ENCODE measurements around the gene TULP4.

TULP4 gene

DNA sequence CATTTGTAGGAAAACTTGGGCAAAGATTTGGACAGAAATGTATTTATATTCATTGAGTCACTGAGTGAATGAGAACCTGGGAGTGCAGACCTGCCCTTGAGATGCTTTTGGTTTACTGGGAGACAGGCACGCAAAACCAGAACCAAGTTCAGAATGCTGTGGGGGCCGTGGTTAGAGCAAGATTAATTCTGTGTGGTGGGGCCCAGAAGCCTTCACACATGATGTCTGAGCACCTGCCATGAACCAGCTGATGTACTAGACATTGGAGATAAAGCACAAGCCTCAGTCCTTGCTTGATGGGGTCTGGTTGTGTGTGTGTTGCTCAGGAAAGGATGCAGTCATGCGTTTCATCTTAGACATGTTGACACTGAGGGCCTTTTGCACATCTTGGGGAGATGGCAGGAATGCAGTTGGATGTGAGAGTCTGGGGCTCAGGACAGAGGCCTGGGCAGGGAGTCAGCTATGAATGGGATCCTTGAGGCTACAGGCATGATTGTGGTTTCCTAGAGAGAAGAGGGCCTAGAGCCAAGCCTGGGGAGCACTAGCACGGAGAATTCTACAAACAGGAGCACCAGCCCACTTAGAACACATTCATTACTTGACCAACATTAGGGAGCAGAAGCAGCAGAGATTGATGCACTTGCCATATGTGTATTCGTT lies 133.3 kb downstream of the TULP4 start:
- no peaks in the 10 kb centered on the region for H3K9me3 Mint-ChIP-seq
- H3K27ac Mint-ChIP-seq, result no peak overlapping the region
- TF ChIP-seq, protein P1, sequence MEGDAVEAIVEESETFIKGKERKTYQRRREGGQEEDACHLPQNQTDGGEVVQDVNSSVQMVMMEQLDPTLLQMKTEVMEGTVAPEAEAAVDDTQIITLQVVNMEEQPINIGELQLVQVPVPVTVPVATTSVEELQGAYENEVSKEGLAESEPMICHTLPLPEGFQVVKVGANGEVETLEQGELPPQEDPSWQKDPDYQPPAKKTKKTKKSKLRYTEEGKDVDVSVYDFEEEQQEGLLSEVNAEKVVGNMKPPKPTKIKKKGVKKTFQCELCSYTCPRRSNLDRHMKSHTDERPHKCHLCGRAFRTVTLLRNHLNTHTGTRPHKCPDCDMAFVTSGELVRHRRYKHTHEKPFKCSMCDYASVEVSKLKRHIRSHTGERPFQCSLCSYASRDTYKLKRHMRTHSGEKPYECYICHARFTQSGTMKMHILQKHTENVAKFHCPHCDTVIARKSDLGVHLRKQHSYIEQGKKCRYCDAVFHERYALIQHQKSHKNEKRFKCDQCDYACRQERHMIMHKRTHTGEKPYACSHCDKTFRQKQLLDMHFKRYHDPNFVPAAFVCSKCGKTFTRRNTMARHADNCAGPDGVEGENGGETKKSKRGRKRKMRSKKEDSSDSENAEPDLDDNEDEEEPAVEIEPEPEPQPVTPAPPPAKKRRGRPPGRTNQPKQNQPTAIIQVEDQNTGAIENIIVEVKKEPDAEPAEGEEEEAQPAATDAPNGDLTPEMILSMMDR (IDR thresholded peaks at IDR 0.05), result no peak
- H3K4me1 Mint-ChIP-seq, result peaks cover 14% of the 10 kb centered on the region
- no peaks in the 10 kb centered on the region for H3K27me3 Mint-ChIP-seq (ENCODE audit: low read depth, poor library complexity)
- no peak overlapping the region for H3K4me3 Mint-ChIP-seq
- H3K36me3 Mint-ChIP-seq (ENCODE audit: low read depth), result peaks cover 65% of the 10 kb centered on the region
- DNase-seq, result no peak

- DNase-seq, result no peak
- Mint-ChIP-seq H3K27ac (no peak overlapping the region), H3K27me3 (ENCODE audit: low read depth, poor library complexity) (no peaks in the 10 kb centered on the region), H3K4me1 (no peaks in the 10 kb centered on the region), H3K36me3 (ENCODE audit: low read depth) (peaks cover 52% of the 10 kb centered on the region), H3K4me3 (no peak overlapping the region), H3K9me3 (no peaks in the 10 kb centered on the region)
- TF ChIP-seq, protein P1 (IDR thresholded peaks at IDR 0.05), result no peak
Observed at GRCh38 chr6:158448856-158449255, 136.6 kb downstream of the TULP4 start.

DNA sequence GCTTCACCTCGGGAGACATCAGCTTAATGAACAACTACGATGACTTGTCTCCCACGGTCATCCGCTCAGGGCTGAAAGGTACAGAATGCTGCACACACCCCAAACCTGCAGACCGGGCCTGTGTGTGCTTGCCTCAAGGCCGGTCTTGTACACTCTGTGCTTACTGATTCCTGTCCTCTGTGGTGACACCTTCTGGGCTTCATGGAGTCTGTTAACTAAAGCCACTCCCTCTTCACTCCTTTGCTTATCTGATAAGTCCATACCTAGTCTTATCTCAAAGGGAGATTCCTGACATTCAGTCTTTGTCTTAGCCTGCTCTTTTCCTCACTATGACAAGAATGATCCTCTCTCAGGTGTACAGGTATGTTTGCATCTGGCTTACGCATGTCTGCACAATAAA lies 139.9 kb downstream of the TULP4 start:
- DNase-seq, result no peak
- Mint-ChIP-seq H3K4me3 (no peak overlapping the region), H3K9me3 (no peaks in the 10 kb centered on the region), H3K36me3 (ENCODE audit: low read depth) (peaks cover 55% of the 10 kb centered on the region), H3K27me3 (ENCODE audit: low read depth, poor library complexity) (no peaks in the 10 kb centered on the region), H3K4me1 (peaks cover 4% of the 10 kb centered on the region), H3K27ac (no peak overlapping the region)
- TF ChIP-seq, protein P1 (IDR thresholded peaks at IDR 0.05), result no peak

GRCh38 chr6:158457131-158457530 lies 144.9 kb downstream of the TULP4 start:
- TF ChIP-seq, protein P1 (IDR thresholded peaks at IDR 0.05), result no peak
- H3K27ac Mint-ChIP-seq, result no peak overlapping the region

GRCh38 chr6:158457616-158458278 lies 145.5 kb downstream of the TULP4 start:
- TF ChIP-seq, protein P1 (IDR thresholded peaks at IDR 0.05), result no peak
- no peak overlapping the region for H3K4me3 Mint-ChIP-seq
- DNase-seq, result no peak
- no peak overlapping the region for H3K27ac Mint-ChIP-seq
- H3K9me3 Mint-ChIP-seq, result no peaks in the 10 kb centered on the region
- no peaks in the 10 kb centered on the region for H3K27me3 Mint-ChIP-seq (ENCODE audit: low read depth, poor library complexity)
- peaks cover 10% of the 10 kb centered on the region for H3K4me1 Mint-ChIP-seq
- H3K36me3 Mint-ChIP-seq (ENCODE audit: low read depth), result peaks cover 62% of the 10 kb centered on the region

More at GRCh38 chr6:158457131-158457530, 144.9 kb downstream of the TULP4 start:
- Mint-ChIP-seq H3K36me3 (ENCODE audit: low read depth) (peaks cover 62% of the 10 kb centered on the region), H3K4me3 (no peak overlapping the region), H3K9me3 (no peaks in the 10 kb centered on the region), H3K4me1 (peaks cover 10% of the 10 kb centered on the region), H3K27me3 (ENCODE audit: low read depth, poor library complexity) (no peaks in the 10 kb centered on the region)
- DNase-seq, result no peak

DNA sequence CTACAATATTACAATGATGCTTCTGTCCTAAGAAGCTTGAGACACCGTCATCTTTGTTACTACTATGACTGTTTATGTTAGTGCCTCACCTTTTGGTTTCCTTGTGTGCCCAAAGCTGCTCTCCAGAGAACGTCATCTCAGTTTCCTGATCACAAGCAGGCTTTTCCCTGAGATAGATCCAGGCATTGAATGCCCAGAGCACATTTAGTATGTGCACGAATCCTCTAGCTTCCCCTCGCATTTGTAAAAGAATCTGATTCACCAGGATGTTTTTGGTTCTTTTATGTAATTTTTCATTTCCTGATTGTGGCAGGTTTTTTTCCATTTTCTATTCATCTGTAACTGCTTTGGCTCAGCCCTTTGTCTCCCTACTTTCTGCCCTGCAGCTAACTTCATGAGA lies 147.5 kb downstream of the TULP4 start:
- Mint-ChIP-seq H3K4me1 (peaks cover 10% of the 10 kb centered on the region), H3K4me3 (no peak overlapping the region), H3K9me3 (peaks cover 4% of the 10 kb centered on the region), H3K27me3 (ENCODE audit: low read depth, poor library complexity) (peaks cover 4% of the 10 kb centered on the region), H3K36me3 (ENCODE audit: low read depth) (peaks cover 69% of the 10 kb centered on the region), H3K27ac (peak overlapping the region; percentile 6)
- no peak for DNase-seq
- TF ChIP-seq, protein P1 (IDR thresholded peaks at IDR 0.05), result no peak

Measured in nephron progenitor cell (in vitro differentiated cells).